Astrocyte of the spinal cord (primary cell): ENCODE results near the gene NRAP.
A peak's percentile ranks its signal among the peaks of the same experiment; 100 is the strongest.

Source experiments
- DNase-seq: peaks from one replicate; pipeline ENCODE4 v3.0.0; 2011; ENCODE audit warnings: low read depth, low spot score
- H3K4me3 ChIP-seq: 2 replicates; pipeline ENCODE4 v1.5.1; 2011; ENCODE audit warnings: low read depth, mild to moderate bottlenecking, low read length, moderate library complexity
- in situ Hi-C: cut with HindIII; loops from 2 replicates; pipeline ENCODE4 v1.10.0; 2017; ENCODE audit warnings: low sequenced_read_pairs
- TF ChIP-seq, protein P1 (sequence below): IDR thresholded peaks from 2 replicates; pipeline ENCODE4 v1.5.1; 2012; ENCODE audit warnings: low read depth, mild to moderate bottlenecking, low read length, inconsistent platforms

Gene NRAP

DNA sequence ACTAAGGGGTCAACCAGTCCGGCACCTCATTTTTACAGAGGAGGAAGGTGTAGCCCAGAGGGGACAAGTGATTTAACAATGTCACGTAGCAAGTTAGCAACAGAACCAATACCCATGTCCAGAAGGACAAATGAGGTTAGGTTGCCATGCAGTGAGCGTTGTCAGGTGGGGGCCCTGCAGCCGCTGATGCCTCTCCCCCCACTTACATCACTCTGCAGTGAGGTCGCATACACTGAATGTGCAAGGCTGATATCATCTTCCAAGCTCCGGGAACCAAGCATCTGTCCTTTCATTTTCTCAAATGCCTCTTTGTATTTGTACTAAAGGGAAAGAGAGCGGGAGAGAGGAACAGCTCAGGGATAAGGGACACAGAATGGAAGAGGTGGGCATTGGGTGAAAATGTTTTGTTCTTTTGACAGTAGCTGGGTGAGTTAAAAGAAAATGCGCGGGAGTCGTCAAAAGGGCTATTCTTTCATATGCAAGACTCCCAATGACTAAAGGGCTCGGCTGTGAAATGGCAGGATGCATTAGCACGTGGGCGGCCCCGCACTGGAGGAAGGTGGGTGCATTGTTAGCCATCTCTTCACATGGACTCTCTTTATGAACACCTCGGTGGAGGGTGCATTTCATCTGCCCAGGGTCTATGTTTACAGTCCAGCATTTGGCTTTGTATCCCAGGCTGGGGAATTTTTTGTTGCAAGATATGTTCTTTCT is 49.7 kb downstream of the NRAP start:
- DNase-seq = no peak
- TF ChIP-seq, protein P1, sequence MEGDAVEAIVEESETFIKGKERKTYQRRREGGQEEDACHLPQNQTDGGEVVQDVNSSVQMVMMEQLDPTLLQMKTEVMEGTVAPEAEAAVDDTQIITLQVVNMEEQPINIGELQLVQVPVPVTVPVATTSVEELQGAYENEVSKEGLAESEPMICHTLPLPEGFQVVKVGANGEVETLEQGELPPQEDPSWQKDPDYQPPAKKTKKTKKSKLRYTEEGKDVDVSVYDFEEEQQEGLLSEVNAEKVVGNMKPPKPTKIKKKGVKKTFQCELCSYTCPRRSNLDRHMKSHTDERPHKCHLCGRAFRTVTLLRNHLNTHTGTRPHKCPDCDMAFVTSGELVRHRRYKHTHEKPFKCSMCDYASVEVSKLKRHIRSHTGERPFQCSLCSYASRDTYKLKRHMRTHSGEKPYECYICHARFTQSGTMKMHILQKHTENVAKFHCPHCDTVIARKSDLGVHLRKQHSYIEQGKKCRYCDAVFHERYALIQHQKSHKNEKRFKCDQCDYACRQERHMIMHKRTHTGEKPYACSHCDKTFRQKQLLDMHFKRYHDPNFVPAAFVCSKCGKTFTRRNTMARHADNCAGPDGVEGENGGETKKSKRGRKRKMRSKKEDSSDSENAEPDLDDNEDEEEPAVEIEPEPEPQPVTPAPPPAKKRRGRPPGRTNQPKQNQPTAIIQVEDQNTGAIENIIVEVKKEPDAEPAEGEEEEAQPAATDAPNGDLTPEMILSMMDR = no peak
- in situ Hi-C loops = no loop called here
- H3K4me3 ChIP-seq = no peak overlapping the region

DNA sequence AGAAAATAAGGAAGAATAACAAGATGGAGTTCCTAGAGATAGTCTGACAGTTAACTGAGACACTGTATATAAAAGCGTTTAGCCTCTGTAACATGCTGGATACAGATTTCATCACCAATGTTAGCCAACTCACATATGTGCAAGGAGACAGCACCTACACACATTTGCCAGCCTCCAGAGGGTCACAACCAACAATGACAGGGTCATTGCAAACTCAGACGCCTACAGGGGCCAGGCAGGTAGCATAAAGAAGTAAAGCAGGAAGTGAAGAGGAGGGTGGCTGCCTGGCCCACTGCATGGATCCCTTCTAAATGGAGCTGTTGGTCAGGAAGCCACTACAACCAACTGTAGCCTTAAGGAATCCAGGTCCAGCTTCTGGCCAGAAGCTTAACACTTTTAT is 50.4 kb downstream of the NRAP start:
- H3K4me3 ChIP-seq = no peak overlapping the region
- TF ChIP-seq, protein P1 = no peak
- in situ Hi-C loops = no loop called here
- DNase-seq = no peak

GRCh38 chr10:113612154-113612553 is 51.7 kb downstream of the NRAP start:
- H3K4me3 ChIP-seq = no peak overlapping the region
- no peak for DNase-seq
- TF ChIP-seq, protein P1 = no peak
- in situ Hi-C loops = no loop called here

DNA sequence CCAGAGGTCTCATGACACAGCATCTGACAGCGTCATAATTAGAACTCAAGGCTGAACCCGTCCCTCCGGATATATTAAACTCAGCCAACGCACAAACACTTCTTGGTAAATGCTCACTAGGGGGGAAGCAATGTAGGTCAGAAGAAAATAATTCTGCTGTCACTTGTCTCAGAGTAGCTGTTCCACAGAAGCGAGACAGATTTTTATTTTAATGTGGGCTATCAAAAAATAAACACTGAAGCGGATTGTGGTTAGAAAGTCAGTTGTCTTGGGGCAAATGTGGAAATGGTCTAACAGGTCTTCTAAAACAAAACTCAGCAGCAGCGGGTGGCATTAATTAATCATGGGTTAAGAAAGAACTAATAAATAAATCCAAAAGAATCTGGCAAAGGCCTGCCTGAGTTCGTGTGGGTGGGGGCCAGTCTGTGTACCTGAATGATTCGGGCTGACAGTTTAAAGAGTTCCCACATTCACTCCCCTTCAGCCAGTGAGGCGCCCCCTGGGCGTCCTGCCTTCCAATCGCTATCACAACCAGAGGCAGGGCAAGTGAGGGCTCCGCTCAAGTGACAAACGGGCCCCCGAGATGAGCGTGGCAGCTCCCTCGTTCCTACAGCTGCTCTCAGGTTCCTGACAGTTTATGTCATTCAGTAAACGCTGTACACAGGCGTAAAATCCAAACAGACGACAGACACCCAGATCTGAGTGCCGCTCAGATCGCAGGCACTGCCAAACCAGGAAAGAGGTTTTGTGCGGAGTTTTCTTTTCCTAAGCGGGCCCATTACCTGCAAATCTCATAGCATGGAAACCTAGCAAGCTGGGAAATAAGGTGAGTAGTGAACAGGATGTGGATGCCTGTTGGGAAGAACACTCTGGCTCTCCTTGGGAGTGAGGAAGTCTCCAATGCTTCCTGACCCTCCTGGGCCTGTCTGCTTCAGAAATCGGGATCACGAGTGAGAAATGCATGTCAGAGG is 52.9 kb downstream of the NRAP start:
- DNase-seq = peak; percentile 5

DNA sequence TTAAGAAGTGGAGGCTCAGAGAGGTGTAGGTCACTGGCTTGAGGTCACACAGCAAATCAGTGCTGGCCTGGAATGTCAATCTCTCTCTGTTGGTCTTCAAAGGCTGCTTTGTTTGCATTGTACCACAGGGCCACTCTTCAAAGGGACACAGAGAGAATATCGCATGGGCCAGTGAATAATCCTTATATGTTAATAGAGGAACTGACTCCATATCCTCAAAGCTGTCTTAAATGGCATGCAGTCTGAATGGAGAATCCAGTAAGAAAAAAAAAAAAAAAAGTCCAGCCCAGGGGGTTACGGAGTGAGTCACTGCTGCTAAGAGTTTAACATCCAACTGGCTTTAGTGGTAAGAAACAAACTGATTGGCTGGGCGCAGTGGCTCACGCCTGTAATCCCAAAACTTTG is 54.1 kb downstream of the NRAP start:
- in situ Hi-C loops = no loop called here
- TF ChIP-seq, protein P1 = no peak
- peak; percentile 10 for DNase-seq
- no peak overlapping the region for H3K4me3 ChIP-seq

More for the DNA sequence above, 52.9 kb downstream of the NRAP start:
- TF ChIP-seq, protein P1 = no peak
- no peak overlapping the region for H3K4me3 ChIP-seq
- in situ Hi-C loops = no loop called here

DNA sequence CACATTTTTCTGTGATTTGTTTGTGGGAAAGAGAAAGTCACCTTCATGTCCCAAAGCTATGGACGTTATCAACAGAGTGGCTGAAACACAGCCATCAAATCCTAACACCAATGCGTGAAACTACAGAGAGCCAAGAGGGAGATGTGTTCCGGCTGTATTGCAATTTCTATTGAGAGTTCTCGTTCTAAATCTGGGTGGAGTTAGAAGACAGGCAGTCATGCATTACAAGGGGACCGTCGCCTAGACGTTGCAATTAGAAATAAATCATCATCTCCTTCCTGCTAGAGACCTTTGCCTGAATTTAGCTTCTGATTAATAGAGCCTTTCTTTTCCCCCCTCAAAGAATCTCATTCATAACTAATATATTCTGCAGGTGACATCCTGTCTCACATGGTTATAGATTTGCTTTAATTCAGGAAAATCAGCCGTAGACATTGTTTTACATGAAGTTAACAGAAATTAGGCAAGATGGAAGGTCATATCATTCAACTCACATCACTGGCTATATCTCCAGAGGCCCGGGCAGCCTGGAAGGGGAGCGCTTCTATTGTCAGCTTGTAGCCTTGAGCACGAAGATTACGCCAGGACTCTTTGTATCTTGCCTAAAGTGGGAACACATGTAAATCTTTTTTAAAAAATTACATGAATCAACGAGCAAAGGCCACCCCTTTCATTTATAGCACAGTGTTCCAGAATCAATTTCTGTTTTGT is 58.4 kb downstream of the NRAP start:
- TF ChIP-seq, protein P1 = no peak
- in situ Hi-C loops = no loop called here
- no peak for DNase-seq
- H3K4me3 ChIP-seq = no peak overlapping the region
